Inferior parietal cortex (tissue), 1 donor: Measurements from ENCODE around the gene C13orf46.

ENCODE experiments used
- DNase-seq: peaks from one replicate; pipeline ENCODE4 v3.0.0-alpha.2; 2016; ENCODE audit errors: extremely low spot score

Gene C13orf46

DNA sequence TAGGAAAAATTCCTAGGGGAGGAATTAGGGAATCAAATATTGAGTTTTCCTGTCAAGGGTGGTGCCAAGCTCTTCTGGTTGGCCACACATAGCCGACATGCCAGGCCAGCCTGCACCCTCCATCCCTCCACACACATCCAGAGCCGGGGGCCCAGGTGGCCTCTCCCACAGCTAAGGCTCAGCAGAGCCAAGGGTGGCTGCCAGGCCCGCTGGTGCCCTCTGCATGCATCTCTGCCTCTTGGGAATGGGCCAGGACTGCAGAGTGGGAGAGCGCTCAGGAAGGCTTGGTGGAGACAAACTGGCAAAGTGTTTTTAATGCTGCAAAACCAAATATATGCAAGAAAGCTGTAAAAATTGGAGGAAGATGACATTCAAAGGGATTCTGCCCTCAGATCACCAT lies 67.3 kb downstream of the C13orf46 start:
- DNase-seq: no peak

DNA sequence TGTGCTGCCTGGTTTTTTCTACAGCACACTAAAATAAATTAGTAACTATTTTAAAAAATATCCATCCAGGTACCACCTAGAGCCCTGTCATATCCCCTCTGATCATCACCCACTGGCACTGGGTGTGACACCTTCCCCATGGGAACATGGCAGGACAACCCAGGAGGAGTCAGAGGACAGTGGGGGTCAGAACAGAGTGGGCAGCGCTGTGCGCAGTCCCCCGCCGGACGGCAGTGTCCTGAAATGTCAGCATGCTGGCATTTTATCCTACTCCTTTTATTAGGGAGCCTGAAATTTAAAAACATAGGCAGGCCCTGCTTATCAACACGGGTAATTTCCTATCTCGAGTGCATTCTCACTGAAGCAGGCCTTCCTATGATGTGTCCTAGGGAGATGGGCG lies 67.9 kb downstream of the C13orf46 start:
- no peak for DNase-seq

DNA sequence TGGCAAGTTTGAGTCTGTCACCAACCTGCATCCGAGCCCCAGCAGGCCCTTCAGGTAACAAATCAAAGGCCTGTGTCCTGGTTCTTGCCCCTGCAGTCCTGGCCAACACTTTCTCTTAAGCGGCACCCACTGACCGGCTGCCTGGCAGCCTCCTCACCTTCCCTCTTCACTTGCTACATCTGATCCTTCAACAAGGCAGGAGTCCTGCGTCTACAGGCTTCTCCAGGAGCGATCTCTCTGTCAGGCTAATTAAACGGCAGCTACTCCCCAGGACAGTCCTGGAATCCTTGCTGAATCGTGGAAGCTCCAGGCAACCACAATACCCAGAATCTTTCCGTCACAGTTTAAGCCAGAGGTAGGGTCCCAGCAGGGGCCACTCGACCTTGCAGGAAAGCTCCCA lies 68.9 kb downstream of the C13orf46 start:
- no peak for DNase-seq

DNA sequence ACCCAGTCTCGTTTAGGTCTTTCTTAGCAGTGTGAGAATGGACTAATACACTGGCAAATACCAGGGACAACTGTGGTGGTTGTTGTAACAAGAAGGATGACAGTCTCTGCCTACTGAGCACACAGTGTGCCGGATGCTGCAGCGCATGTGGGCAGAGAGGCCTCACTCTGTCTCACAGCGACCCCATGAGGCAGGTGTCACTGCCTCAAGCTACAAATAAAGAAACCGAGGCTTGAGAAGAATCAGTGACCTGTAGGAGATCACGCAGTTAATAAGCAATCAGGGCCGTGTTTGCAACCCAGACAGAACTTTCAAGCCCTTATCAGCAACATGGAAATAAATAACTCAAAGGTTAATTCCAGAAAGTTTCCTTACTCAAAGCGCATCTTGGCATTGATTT lies 69.5 kb downstream of the C13orf46 start:
- peak; percentile 64 for DNase-seq

DNA sequence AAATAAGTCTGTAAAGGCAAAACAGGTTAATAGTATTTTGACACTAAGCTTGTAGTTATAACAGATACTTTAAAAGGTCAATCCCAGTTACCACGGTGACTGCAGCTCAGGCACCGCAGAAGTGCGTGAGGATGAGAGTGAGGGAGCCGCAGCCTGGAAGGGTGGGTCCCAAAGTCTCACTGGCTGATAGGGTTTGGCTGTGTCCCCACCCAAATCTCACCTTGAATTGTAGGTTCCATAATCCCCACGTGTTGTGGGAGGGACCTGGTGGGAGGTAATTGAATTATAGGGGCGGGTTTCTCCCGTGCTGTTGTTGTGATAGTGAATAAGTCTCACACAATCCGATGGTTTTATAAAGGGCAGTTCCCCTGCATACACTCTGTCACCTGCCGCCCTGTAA lies 70.0 kb downstream of the C13orf46 start:
- no peak for DNase-seq
